ENCODE data around the gene SAP30L. TPM values are rescaled to one million over a fixed set of nuclear protein-coding genes. Genes with fewer than 3 reads are reported as not detected.

The SAP30L gene
- total and polyA plus RNA-seq, 12 donors, result 22.5 to 65.1 (median 36.8) TPM

- H3K4me3 ChIP-seq, result no peak overlapping the region
- intact Hi-C loops (cut with DNase I), result no loop called here
- DNase-seq, result no peak
- 74 to 93% (median 84%) methylated on average over 2 of the region's 2 CpGs for WGBS, 4 donors
- no peak overlapping the region for H3K27ac ChIP-seq
- TF ChIP-seq CTCF (IDR thresholded peaks at IDR 0.05) (no peak), POLR2A (IDR thresholded peaks at IDR 0.05) (no peak)
- H3K4me1 ChIP-seq (replicated peaks in 1 of 2), result no peaks in the 10 kb centered on the region
- H3K27me3 ChIP-seq, result peaks cover 4% of the 10 kb centered on the region
- H3K9me3 ChIP-seq (replicated peaks in 1 of 3), result no peaks in the 10 kb centered on the region
- H3K36me3 ChIP-seq (replicated peaks in 1 of 2), result no peaks in the 10 kb centered on the region
Observed at GRCh38 chr5:154501566-154501965, 55.8 kb downstream of the SAP30L start.

GRCh38 chr5:154502180-154502579, 56.4 kb downstream of the SAP30L start:
- no peaks in the 10 kb centered on the region for H3K4me1 ChIP-seq (replicated peaks in 1 of 2)
- TF ChIP-seq POLR2A (IDR thresholded peaks at IDR 0.05) (no peak), CTCF (IDR thresholded peaks at IDR 0.05) (no peak)
- H3K9me3 ChIP-seq (replicated peaks in 1 of 3), result no peaks in the 10 kb centered on the region
- peaks cover 4% of the 10 kb centered on the region for H3K27me3 ChIP-seq
- no peak overlapping the region for H3K27ac ChIP-seq
- intact Hi-C loops (cut with DNase I), result no loop called here
- no peaks in the 10 kb centered on the region for H3K36me3 ChIP-seq (replicated peaks in 1 of 2)
- WGBS, 4 donors, result 69 to 94% (median 87%) methylated on average over 1 of the region's 1 CpG
- DNase-seq, result no peak
- no peak overlapping the region for H3K4me3 ChIP-seq

- intact Hi-C loops (cut with DNase I), result no loop called here
- H3K9me3 ChIP-seq (replicated peaks in 1 of 3), result no peaks in the 10 kb centered on the region
- 94 to 100% (median 96%) methylated on average over 2 of the region's 2 CpGs for WGBS, 4 donors
- H3K4me3 ChIP-seq, result no peak overlapping the region
- DNase-seq, result no peak
- H3K36me3 ChIP-seq (replicated peaks in 1 of 2), result no peaks in the 10 kb centered on the region
- H3K27ac ChIP-seq, result no peak overlapping the region
- TF ChIP-seq POLR2A (IDR thresholded peaks at IDR 0.05), result no peak
- TF ChIP-seq CTCF (IDR thresholded peaks at IDR 0.05), result no peak
- peaks cover 4% of the 10 kb centered on the region for H3K27me3 ChIP-seq
- H3K4me1 ChIP-seq (replicated peaks in 1 of 2), result no peaks in the 10 kb centered on the region
Observed at GRCh38 chr5:154503698-154504039, 57.9 kb downstream of the SAP30L start.

GRCh38 chr5:154505567-154505966, 59.8 kb downstream of the SAP30L start:
- no peaks in the 10 kb centered on the region for H3K9me3 ChIP-seq (replicated peaks in 1 of 3)
- no peak overlapping the region for H3K4me3 ChIP-seq
- 71 to 83% (median 75%) methylated on average over 9 to 10 of the region's 10 CpGs for WGBS, 4 donors
- no peak overlapping the region for H3K27ac ChIP-seq
- no peaks in the 10 kb centered on the region for H3K4me1 ChIP-seq (replicated peaks in 1 of 2)
- intact Hi-C loops (cut with DNase I), result no loop called here
- TF ChIP-seq CTCF (IDR thresholded peaks at IDR 0.05) (no peak), POLR2A (IDR thresholded peaks at IDR 0.05) (no peak)
- DNase-seq, result no peak
- H3K36me3 ChIP-seq (replicated peaks in 1 of 2), result no peaks in the 10 kb centered on the region
- peaks cover 4% of the 10 kb centered on the region for H3K27me3 ChIP-seq
